ENCODE measurements around the gene HSD11B1L.

GRCh38 chr19:5677136-5677535 lies 3.7 kb upstream of the HSD11B1L start:
- TF ChIP-seq CTCF (IDR thresholded peaks at IDR 0.05) (no peak), EZH2 (IDR thresholded peaks at IDR 0.05; ENCODE audit: borderline replicate concordance, insufficient read depth, low read depth, low read length, poor library complexity, severe bottlenecking) (no peak)
